Panc1 (cell line): ENCODE results near the gene KAT8.

ENCODE experiments used
- POLR2AphosphoS5 ChIP-seq: IDR thresholded peaks from 2 replicates; pipeline ENCODE4 v1.6.1; 2012; ENCODE audit warnings: mild to moderate bottlenecking, low read depth, low read length, moderate library complexity
- REST ChIP-seq, 2 experiments: IDR thresholded peaks; 2 replicates each; pipeline ENCODE4 v1.6.1; 2011 to 2012; ENCODE audit warnings: low read depth in 2 of 2, control low read depth in 1 of 2, low read length in 1 of 2, mild to moderate bottlenecking in 1 of 2, moderate library complexity in 1 of 2; ENCODE audit not compliant: insufficient read depth in 1 of 2
- TCF7L2 ChIP-seq: IDR thresholded peaks from 2 replicates; pipeline ENCODE4 v1.6.1; 2011; ENCODE audit warnings: mild to moderate bottlenecking, low read depth, low read length, inconsistent platforms
- TF ChIP-seq, protein P1 (sequence below): fragments of 450-650 bp; IDR thresholded peaks from 2 replicates; pipeline ENCODE4 v1.5.1; 2017; ENCODE audit warnings: mild to moderate bottlenecking

GRCh38 chr16:31134625-31135534 is 17.4 kb downstream of the KAT8 start:
- TF ChIP-seq, protein P1, sequence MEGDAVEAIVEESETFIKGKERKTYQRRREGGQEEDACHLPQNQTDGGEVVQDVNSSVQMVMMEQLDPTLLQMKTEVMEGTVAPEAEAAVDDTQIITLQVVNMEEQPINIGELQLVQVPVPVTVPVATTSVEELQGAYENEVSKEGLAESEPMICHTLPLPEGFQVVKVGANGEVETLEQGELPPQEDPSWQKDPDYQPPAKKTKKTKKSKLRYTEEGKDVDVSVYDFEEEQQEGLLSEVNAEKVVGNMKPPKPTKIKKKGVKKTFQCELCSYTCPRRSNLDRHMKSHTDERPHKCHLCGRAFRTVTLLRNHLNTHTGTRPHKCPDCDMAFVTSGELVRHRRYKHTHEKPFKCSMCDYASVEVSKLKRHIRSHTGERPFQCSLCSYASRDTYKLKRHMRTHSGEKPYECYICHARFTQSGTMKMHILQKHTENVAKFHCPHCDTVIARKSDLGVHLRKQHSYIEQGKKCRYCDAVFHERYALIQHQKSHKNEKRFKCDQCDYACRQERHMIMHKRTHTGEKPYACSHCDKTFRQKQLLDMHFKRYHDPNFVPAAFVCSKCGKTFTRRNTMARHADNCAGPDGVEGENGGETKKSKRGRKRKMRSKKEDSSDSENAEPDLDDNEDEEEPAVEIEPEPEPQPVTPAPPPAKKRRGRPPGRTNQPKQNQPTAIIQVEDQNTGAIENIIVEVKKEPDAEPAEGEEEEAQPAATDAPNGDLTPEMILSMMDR = no peak
- TF ChIP-seq POLR2AphosphoS5 = no peak
- TF ChIP-seq REST (IDR thresholded peaks at IDR 0.05; ENCODE audit: insufficient read depth in 1 of 2, low read depth in 2 of 2, low read length in 1 of 2) = no peak
- TF ChIP-seq TCF7L2 = no peak
